ENCODE data around the gene MYL9. TPM values are rescaled to one million over a fixed set of nuclear protein-coding genes. Genes with fewer than 3 reads are reported as not detected.

MYL9 gene
- total RNA-seq, 2 donors from 2014 or later, result 558 to 602 TPM

DNA sequence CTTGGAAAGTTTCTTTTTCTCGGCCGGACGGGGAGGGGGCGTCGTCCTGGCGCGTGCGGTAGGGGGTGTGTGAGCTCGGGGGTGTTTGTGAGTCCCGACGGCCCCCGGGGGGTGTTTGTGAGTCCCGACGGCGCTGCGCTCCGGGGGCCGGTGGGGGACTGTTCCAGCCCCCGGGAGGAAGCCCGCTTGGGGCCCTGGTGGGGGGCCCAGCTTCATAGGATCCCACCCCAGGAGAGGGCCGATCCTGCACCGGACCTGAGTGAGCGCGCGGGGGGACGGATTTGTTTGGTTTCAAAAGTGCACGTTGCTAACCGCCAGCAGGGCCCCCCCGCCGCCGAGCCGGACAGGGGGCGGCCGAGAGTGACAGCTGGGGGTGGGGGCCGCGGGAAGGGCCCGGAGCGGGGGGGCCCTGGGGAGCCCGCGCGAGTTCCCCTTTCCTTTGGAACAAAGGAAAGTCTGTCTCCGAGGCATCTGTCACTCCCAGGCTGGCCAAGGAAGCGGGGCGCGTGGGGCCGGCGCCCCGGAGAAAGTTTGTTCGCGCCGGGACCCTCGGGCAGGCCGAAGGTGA is 32.6 kb downstream of the MYL9 start:
- H3K4me3 ChIP-seq, result peak overlapping the region; percentile 88 to 91
- H3K27ac ChIP-seq, result peak overlapping the region; percentile 91 to 94
- no peaks in the 10 kb centered on the region for H3K9me3 ChIP-seq
- TF ChIP-seq, protein P1, sequence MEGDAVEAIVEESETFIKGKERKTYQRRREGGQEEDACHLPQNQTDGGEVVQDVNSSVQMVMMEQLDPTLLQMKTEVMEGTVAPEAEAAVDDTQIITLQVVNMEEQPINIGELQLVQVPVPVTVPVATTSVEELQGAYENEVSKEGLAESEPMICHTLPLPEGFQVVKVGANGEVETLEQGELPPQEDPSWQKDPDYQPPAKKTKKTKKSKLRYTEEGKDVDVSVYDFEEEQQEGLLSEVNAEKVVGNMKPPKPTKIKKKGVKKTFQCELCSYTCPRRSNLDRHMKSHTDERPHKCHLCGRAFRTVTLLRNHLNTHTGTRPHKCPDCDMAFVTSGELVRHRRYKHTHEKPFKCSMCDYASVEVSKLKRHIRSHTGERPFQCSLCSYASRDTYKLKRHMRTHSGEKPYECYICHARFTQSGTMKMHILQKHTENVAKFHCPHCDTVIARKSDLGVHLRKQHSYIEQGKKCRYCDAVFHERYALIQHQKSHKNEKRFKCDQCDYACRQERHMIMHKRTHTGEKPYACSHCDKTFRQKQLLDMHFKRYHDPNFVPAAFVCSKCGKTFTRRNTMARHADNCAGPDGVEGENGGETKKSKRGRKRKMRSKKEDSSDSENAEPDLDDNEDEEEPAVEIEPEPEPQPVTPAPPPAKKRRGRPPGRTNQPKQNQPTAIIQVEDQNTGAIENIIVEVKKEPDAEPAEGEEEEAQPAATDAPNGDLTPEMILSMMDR (IDR thresholded peaks at IDR 0.05), result peak in 1 of 2 donors; percentile 12
- H3K27me3 ChIP-seq, result no peaks in the 10 kb centered on the region
- DNase-seq (ENCODE audit: low spot score), result no peak
- H3K4me1 ChIP-seq, result peaks cover 0 to 33% of the 10 kb centered on the region in 2 donors
- H3K36me3 ChIP-seq, result peaks cover 5% of the 10 kb centered on the region

DNA sequence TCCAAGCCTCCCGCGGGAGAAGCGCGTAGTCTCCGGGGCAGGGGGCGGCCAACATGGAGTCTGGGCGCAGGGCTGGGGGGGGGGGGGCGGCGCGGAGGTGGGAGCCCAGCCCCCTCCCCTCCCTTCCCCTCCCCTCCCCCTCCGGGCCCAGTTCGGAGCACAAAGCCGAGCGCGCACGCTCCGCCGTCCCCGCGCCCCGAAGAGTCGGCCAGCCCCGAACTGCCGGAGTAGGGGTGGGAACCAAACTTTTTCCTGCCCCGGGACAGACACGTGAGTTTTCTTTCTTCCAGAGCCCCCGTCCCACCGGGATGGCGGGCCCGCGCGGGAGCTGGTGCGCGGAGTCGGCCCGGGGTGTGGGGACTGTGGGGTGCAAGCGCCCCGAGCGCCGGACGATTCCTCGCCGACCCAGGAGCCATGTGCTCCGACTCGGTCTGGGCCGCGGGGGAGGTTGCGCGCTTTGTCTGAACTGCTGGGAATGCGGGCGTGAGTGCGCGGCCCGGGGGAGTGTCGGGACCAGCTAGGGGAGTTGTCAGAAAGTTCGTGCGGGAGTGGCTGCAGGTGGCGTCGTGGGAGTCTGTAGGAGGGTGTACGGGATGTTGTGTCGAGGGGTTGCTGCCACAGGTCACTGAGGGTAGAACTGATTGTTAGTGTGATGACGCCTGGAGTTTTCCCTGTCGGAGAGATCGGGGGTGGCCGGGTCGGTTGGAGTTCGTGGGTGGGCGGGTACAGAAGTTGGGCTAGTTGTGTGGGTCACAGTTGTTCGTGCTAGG is 33.2 kb downstream of the MYL9 start:
- H3K36me3 ChIP-seq, result peaks cover 12% of the 10 kb centered on the region
- H3K27ac ChIP-seq, result peak overlapping the region; percentile 91 to 94
- no peaks in the 10 kb centered on the region for H3K9me3 ChIP-seq
- H3K27me3 ChIP-seq, result no peaks in the 10 kb centered on the region
- peaks cover 0 to 33% of the 10 kb centered on the region in 2 donors for H3K4me1 ChIP-seq
- TF ChIP-seq, protein P1 (IDR thresholded peaks at IDR 0.05), result no peak
- H3K4me3 ChIP-seq, result peak overlapping the region; percentile 88 to 91
- peak; percentile 72 for DNase-seq (ENCODE audit: low spot score)

DNA sequence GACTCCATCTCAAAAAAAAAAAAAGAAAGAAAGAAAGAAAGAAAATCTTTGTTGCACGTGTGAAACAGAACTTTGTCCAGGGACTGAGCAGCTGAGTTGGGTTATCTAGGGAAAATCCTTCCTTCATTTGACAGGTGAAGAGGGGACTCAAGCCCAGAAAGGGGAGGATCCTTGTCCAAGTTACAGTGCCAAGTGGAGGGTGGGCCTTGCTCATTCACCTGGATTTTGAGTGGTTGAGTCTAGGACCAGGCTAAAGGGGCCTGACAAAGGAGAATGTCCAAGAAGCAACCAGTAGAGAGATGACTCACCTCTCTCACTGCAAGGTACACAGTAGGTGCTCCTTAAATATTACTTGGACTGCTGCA is 34.7 kb downstream of the MYL9 start:
- peak overlapping the region in 1 of 2 donors; percentile 94 for H3K27ac ChIP-seq
- DNase-seq (ENCODE audit: low spot score), result no peak

DNA sequence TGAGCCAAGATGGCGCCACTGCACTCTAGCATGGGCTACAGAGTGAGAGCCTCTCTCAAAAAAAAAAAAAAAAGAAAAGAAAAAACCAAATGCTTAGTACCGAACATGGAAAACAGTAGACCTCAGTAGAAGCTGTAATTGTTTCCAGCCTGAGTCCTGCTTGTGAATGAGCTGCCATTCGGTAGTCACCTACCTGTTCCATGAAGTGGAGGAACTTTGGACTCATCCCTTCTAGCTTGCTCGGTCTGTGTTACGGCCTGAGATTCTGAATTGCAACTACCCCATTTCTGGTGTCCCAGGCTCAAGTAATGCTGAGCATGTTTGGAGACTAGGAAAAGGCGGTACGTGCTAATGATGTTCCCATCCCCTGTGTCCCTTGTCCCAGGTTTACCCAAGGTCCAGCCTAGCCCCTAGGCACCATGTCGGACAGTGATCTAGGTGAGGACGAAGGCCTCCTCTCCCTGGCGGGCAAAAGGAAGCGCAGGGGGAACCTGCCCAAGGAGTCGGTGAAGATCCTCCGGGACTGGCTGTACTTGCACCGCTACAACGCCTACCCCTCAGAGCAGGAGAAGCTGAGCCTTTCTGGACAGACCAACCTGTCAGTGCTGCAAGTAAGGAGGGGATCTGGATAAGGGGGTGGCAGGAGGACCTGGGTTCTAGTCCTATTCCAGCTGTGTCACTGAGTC is 37.2 kb downstream of the MYL9 start:
- Histone ChIP-seq H3K4me1 (peaks cover 0 to 20% of the 10 kb centered on the region in 2 donors), H3K36me3 (peaks cover 46% of the 10 kb centered on the region)
- TF ChIP-seq, protein P1 (IDR thresholded peaks at IDR 0.05), result no peak

More for the DNA sequence above, 34.7 kb downstream of the MYL9 start:
- Histone ChIP-seq H3K4me1 (peaks cover 0 to 33% of the 10 kb centered on the region in 2 donors), H3K27me3 (no peaks in the 10 kb centered on the region), H3K4me3 (no peak overlapping the region), H3K36me3 (peaks cover 26% of the 10 kb centered on the region), H3K9me3 (no peaks in the 10 kb centered on the region)
- TF ChIP-seq, protein P1 (IDR thresholded peaks at IDR 0.05), result no peak

DNA sequence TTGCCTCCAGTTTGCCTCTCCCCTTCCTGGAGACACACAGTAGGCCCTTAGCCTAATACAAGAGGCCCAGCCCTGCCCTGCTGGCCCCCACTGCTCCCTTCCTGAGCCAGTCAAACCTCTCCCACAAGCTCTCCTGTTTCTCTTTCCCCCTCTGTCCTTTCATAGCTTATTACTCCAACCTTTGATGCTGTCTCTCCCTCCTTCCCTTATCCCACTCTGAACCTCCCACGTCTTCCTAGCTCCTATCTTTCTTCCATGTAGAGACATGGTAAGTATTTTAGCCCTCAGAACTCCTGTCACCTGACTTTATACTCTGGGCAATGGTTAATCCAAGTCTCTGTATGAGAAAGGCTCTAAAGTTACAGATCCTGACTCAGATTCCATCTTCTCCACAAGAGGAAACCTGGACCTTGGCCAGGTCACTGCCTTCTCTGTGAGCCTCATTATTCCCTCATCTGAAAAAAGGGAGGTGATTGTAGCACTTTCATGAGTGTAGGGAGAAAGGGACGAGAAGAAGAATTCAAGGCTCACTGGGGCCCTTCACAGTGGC is 38.8 kb downstream of the MYL9 start:
- TF ChIP-seq, protein P1 (IDR thresholded peaks at IDR 0.05), result no peak
- H3K9me3 ChIP-seq, result no peaks in the 10 kb centered on the region
- no peaks in the 10 kb centered on the region for H3K27me3 ChIP-seq
- peaks cover 0 to 13% of the 10 kb centered on the region in 2 donors for H3K4me1 ChIP-seq
- no peak overlapping the region for H3K27ac ChIP-seq
- H3K36me3 ChIP-seq, result peaks cover 46% of the 10 kb centered on the region
- no peak overlapping the region for H3K4me3 ChIP-seq
- no peak for DNase-seq (ENCODE audit: low spot score)

More for the DNA sequence above, 37.2 kb downstream of the MYL9 start:
- no peak overlapping the region for H3K4me3 ChIP-seq
- no peaks in the 10 kb centered on the region for H3K9me3 ChIP-seq
- no peaks in the 10 kb centered on the region for H3K27me3 ChIP-seq
- no peak overlapping the region for H3K27ac ChIP-seq
- DNase-seq (ENCODE audit: low spot score), result no peak
